NB4 (cell line): Measurements from ENCODE around the gene COMMD1.

Experiments
- POLR2A ChIP-seq: IDR thresholded peaks from 2 replicates; pipeline ENCODE4 v1.6.1; 2011; ENCODE audit warnings: mild to moderate bottlenecking; ENCODE audit not compliant: insufficient read length; ENCODE audit errors: extremely low read depth
- TF ChIP-seq, protein P1 (sequence below): IDR thresholded peaks from one replicate; pipeline ENCODE4 v1.5.1; 2012; ENCODE audit warnings: low read depth, low read length
- TF ChIP-seq, protein P2 (sequence below): IDR thresholded peaks from 2 replicates; pipeline ENCODE4 v1.6.1; 2011; ENCODE audit warnings: low read depth, low read length

- TF ChIP-seq POLR2A, result no peak
- TF ChIP-seq, protein P1, sequence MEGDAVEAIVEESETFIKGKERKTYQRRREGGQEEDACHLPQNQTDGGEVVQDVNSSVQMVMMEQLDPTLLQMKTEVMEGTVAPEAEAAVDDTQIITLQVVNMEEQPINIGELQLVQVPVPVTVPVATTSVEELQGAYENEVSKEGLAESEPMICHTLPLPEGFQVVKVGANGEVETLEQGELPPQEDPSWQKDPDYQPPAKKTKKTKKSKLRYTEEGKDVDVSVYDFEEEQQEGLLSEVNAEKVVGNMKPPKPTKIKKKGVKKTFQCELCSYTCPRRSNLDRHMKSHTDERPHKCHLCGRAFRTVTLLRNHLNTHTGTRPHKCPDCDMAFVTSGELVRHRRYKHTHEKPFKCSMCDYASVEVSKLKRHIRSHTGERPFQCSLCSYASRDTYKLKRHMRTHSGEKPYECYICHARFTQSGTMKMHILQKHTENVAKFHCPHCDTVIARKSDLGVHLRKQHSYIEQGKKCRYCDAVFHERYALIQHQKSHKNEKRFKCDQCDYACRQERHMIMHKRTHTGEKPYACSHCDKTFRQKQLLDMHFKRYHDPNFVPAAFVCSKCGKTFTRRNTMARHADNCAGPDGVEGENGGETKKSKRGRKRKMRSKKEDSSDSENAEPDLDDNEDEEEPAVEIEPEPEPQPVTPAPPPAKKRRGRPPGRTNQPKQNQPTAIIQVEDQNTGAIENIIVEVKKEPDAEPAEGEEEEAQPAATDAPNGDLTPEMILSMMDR, result no peak
- TF ChIP-seq, protein P2, sequence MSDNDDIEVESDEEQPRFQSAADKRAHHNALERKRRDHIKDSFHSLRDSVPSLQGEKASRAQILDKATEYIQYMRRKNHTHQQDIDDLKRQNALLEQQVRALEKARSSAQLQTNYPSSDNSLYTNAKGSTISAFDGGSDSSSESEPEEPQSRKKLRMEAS, result no peak
Observed at GRCh38 chr2:62001431-62001830, 96.0 kb downstream of the COMMD1 start.
